Gastrocnemius medialis (tissue), 4 donors: Measurements from ENCODE around the gene ECHDC1. TPM values are rescaled to one million over a fixed set of nuclear protein-coding genes. Genes with fewer than 3 reads are reported as not detected.
A peak's percentile ranks its signal among the peaks of the same experiment; 100 is the strongest.

Experiments used
- ATAC-seq, 2 donors: fragments of 150-250 bp; one replicate each; pipeline ENCODE4 v1.9.1; 2016
- DNase-seq, 2 donors: peaks; one replicate each; pipeline ENCODE4 v3.0.0-alpha.2; 2019
- H3K27ac ChIP-seq, 4 donors: fragments of 200-600 bp; sonication (generic); 1 replicate in 1 of 4; 2 replicates in 3 of 4; pipeline ENCODE4 v1.5.1; 2016 to 2018; ENCODE audit warnings: mild to moderate bottlenecking in 2 of 4, moderate library complexity in 1 of 4
- H3K27me3 ChIP-seq, 3 donors: fragments of 200-600 bp; sonication (generic) in 2 of 3; 1 replicate in 1 of 3; 2 replicates in 2 of 3; pipeline versions ENCODE4 v1.5.1 to v1.6.0; 2016 to 2019; ENCODE audit warnings: mild to moderate bottlenecking in 1 of 3, moderate library complexity in 1 of 3
- H3K36me3 ChIP-seq, 2 donors: fragments of 200-600 bp; sonication (generic) in 1 of 2; one replicate each; pipeline ENCODE4 v1.5.1; 2017 to 2018
- H3K4me1 ChIP-seq, 2 donors: fragments of 200-600 bp; sonication (generic) in 1 of 2; one replicate each; pipeline ENCODE4 v1.5.1; 2016 to 2017; ENCODE audit warnings: mild to moderate bottlenecking in 2 of 2
- H3K4me3 ChIP-seq, 4 donors: fragments of 200-600 bp; sonication (generic) in 3 of 4; 1 replicate in 1 of 4; 2 replicates in 3 of 4; pipeline ENCODE4 v1.5.1; 2016 to 2019; ENCODE audit warnings: mild to moderate bottlenecking in 2 of 4
- H3K9me3 ChIP-seq, 3 donors: fragments of 200-600 bp; sonication (generic) in 2 of 3; 1 replicate in 1 of 3; 2 replicates in 2 of 3; pipeline ENCODE4 v1.5.1; 2016 to 2019
- CTCF ChIP-seq, 5 experiments: fragments of 450-650 bp in 3 of 5; fragments of 200-600 bp in 2 of 5; sonication (generic) in 2 of 5; IDR thresholded peaks in 4 of 5; conservative IDR thresholded peaks in 1 of 5; 1 replicate in 4 of 5; 2 replicates in 1 of 5; pipeline ENCODE4 v1.5.1; 2016 to 2019; ENCODE audit warnings: antibody characterized with exemption in 5 of 5, mild to moderate bottlenecking in 3 of 5, moderate library complexity in 3 of 5
- POLR2A ChIP-seq, 2 donors: fragments of 450-650 bp; IDR thresholded peaks; one replicate each; pipeline ENCODE4 v1.6.1; 2017; ENCODE audit warnings: antibody characterized with exemption in 2 of 2, mild to moderate bottlenecking in 2 of 2, moderate library complexity in 2 of 2
- in situ Hi-C, 4 donors: fragments of 200-750 bp; cut with MboI; loops; one replicate each; pipeline versions ENCODE4 v1.15.0 to v1.8.0; 2017; ENCODE audit warnings: low sequenced_read_pairs in 4 of 4
- intact Hi-C: fragments of 100-400 bp; cut with DNase I; formaldehyde crosslinking; loops from one replicate; pipeline ENCODE4 v1.15.1; 2023; ENCODE audit warnings: low total_unique reads
- total RNA-seq, 4 donors: library from RNA; depleted of rRNA; stranded (reverse); fragments of >200 nt; gene quantifications; one replicate each; pipeline versions ENCODE4 v1.1.0 to v1.2.3, GENCODE V29; 2016

The ECHDC1 gene
- total RNA-seq, 4 donors from 2014 or later, result 31.4 to 45.3 (median 33.6) TPM

DNA sequence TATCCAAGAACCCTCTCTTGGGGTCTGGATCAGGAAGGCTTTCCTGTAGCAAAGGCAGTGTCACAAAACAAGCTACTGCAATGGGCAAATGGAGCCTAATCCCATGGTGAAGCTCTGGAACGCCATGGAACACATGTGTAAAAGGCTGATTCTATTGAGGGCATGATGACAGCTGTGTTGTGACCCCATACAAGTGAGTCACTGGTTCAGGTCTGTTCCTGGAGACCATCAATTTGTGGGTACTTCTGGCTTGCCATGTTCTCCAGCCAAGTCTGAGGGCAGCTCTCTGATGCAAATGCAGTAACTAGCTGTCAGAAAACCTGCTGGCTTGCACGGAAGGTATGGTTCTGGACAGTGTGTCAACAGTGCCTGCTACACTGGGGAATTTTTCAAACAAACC, 33.3 kb upstream of the ECHDC1 start:
- Histone ChIP-seq H3K4me3 (no peak overlapping the region), H3K4me1 (no peaks in the 10 kb centered on the region), H3K9me3 (no peaks in the 10 kb centered on the region), H3K27ac (no peak overlapping the region), H3K27me3 (no peaks in the 10 kb centered on the region), H3K36me3 (no peaks in the 10 kb centered on the region)
- in situ Hi-C loops (no loop called here), intact Hi-C loops (no loop called here)
- TF ChIP-seq CTCF (IDR thresholded peaks at IDR 0.05 in 4 of 5, conservative IDR thresholded peaks at IDR 0.05 in 1 of 5) (no peak), POLR2A (IDR thresholded peaks at IDR 0.05) (no peak)
- DNase-seq (no peak), ATAC-seq (no peak)

GRCh38 chr6:127367023-127367375, 23.6 kb upstream of the ECHDC1 start:
- ATAC-seq, result no peak
- intact Hi-C loops (no loop called here), in situ Hi-C loops (no loop called here)
- Histone ChIP-seq H3K9me3 (no peaks in the 10 kb centered on the region), H3K27me3 (no peaks in the 10 kb centered on the region), H3K4me1 (no peaks in the 10 kb centered on the region), H3K36me3 (no peaks in the 10 kb centered on the region), H3K27ac (no peak overlapping the region), H3K4me3 (no peak overlapping the region)
- DNase-seq, result no peak
- TF ChIP-seq CTCF (IDR thresholded peaks at IDR 0.05 in 4 of 5, conservative IDR thresholded peaks at IDR 0.05 in 1 of 5) (no peak), POLR2A (IDR thresholded peaks at IDR 0.05) (no peak)

DNA sequence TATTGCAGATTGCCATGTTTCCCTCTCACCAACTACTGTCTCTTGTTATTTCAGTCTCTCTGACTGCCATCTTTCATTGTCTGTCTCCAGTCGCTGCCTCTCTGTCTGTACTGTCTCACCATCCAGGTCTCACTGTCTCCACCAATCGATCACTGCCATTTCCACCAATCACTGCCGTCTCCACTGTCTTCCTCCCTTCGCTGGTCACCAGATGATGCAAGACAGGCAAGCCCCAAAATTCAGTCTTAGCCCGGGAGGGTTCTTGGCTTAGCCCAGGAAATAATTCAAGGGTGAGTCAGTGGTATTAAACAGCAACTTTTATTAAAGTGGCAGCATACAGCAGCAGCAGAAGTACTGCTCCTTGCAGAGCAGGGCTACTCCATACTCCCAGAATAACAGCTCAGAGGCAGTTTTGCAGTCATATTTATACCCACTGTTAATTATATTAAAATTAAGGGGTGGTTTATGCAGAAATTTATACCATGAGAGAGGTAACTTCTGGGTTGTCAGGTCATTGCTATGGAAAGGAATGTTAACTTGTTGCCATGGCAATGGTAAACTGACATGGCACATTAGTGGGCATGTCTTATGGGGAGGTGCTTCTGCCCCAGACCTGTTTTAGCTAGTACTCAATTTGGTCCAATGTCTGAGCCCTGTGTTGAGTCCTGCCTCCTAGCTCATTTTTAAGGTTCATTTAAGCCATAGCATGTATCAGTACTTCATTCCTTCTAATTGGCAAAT, 23.0 kb upstream of the ECHDC1 start:
- in situ Hi-C loops (no loop called here), intact Hi-C loops (no loop called here)
- DNase-seq (no peak), ATAC-seq (peak in 1 of 2 donors; percentile 18)
- TF ChIP-seq CTCF (IDR thresholded peaks at IDR 0.05 in 4 of 5, conservative IDR thresholded peaks at IDR 0.05 in 1 of 5), result no peak
- no peak for TF ChIP-seq POLR2A (IDR thresholded peaks at IDR 0.05)
- no peaks in the 10 kb centered on the region for H3K36me3 ChIP-seq
- H3K4me1 ChIP-seq, result no peaks in the 10 kb centered on the region
- H3K4me3 ChIP-seq, result no peak overlapping the region
- H3K9me3 ChIP-seq, result no peaks in the 10 kb centered on the region
- H3K27ac ChIP-seq, result no peak overlapping the region
- H3K27me3 ChIP-seq, result no peaks in the 10 kb centered on the region

GRCh38 chr6:127365874-127366273, 22.5 kb upstream of the ECHDC1 start:
- no peaks in the 10 kb centered on the region for H3K9me3 ChIP-seq
- no peaks in the 10 kb centered on the region for H3K4me1 ChIP-seq
- H3K36me3 ChIP-seq, result no peaks in the 10 kb centered on the region
- DNase-seq, result no peak
- in situ Hi-C loops, result no loop called here
- TF ChIP-seq POLR2A (IDR thresholded peaks at IDR 0.05) (no peak), CTCF (IDR thresholded peaks at IDR 0.05 in 4 of 5, conservative IDR thresholded peaks at IDR 0.05 in 1 of 5) (no peak)
- ATAC-seq, result no peak
- no peak overlapping the region for H3K4me3 ChIP-seq
- intact Hi-C loops, result no loop called here
- H3K27me3 ChIP-seq, result no peaks in the 10 kb centered on the region
- no peak overlapping the region for H3K27ac ChIP-seq

GRCh38 chr6:127352524-127352923, 9.1 kb upstream of the ECHDC1 start:
- H3K9me3 ChIP-seq, result peaks cover 0 to 2% (median 0%) of the 10 kb centered on the region in 3 donors
- H3K27ac ChIP-seq, result no peak overlapping the region
- no peak for ATAC-seq
- H3K27me3 ChIP-seq, result no peaks in the 10 kb centered on the region
- intact Hi-C loops (no loop called here), in situ Hi-C loops (no loop called here)
- no peaks in the 10 kb centered on the region for H3K36me3 ChIP-seq
- no peak for TF ChIP-seq CTCF (IDR thresholded peaks at IDR 0.05 in 4 of 5, conservative IDR thresholded peaks at IDR 0.05 in 1 of 5)
- TF ChIP-seq POLR2A (IDR thresholded peaks at IDR 0.05), result no peak
- no peak for DNase-seq
- H3K4me3 ChIP-seq, result no peak overlapping the region
- no peaks in the 10 kb centered on the region for H3K4me1 ChIP-seq
